HG02759 (cell line): Measurements from ENCODE around the gene COG5.
"Not testable (repeated sequence)": the region's sequence is repeated elsewhere in the genome, so short reads cannot be mapped to it uniquely, and the experiment has no call there.

Experiments used
- ATAC-seq: cut with Tn5 transposase; IDR thresholded peaks from one replicate; pipeline ENCODE4 v1.9.1; 2021; ENCODE audit warnings: mild to moderate bottlenecking, moderate library complexity; ENCODE audit not compliant: unreplicated experiment

Gene COG5

DNA sequence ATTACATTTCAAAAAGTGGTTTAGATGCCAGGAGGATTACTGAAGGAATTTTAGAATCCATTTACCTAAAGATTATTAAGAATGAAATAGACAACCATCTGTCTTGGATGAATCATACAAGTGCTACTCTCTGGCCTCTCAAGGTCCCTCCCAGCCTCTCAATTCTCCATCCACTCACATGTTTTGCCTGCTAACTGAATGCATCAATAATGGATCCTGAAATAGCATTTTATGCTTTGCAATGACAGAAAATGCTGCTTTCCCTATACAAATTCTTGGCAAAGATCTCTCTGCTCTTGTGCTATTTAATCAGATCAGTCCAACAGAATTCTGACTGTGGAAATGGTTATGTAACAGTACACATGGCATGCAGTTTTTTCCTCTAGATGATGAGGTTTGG lies 326.9 kb downstream of the COG5 start:
- no peak for ATAC-seq

DNA sequence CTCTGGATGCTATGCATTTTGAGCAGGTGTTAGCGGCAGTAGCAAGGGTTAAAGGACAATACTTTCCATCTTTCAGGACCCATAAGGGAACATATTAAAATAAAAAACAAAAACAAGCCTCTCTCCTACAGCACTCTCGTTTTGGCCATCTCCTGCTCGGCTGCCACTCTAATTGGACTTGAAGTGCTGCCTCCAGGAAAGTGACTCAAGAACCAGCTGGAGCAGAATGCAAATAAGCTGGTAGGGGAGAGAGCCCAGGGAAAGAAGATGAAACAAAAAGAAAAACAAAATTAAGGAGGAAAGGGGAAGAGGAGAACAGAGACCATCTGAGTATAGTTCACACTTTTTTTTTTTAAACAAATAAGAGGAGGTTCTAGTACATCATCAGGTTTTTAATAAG lies 329.3 kb downstream of the COG5 start:
- no peak for ATAC-seq

DNA sequence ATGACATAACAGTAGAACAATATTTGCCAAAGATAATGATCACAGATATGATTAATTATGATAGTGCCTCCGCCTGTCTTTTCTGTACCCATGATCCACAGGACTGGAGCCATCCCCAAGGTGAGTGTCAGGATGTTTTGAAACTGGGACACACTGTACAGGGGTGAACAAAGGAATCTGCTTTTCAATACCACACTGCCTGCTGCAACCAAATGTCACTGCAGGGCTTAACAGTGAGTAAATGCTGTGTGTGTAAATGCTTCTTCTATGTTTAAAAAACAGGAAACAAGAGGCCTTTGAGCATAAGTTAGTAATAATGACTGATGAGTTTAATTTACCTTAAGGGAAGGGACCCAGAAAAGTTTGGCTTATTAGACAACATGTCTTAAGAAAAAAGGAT lies 329.7 kb downstream of the COG5 start:
- ATAC-seq, result no peak

DNA sequence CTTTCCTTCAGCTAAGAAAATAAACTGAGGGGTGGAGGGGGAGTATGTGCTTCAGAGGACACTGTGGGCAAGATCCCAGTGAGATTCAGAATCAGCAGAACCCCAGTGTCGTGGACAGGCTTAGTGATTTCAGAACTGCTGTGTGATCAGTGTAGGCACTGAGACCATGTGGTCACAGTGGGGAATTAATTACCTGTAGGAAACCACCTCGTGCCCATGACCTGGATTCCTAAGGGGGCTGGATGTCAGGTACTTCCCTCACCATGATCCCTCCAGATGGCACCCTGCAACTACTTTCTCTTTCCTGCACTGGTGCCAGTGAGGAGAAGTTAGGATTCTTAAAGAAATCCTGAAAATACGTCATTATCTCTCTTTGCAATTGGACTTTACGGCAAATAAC lies 330.5 kb downstream of the COG5 start:
- ATAC-seq, result no peak

DNA sequence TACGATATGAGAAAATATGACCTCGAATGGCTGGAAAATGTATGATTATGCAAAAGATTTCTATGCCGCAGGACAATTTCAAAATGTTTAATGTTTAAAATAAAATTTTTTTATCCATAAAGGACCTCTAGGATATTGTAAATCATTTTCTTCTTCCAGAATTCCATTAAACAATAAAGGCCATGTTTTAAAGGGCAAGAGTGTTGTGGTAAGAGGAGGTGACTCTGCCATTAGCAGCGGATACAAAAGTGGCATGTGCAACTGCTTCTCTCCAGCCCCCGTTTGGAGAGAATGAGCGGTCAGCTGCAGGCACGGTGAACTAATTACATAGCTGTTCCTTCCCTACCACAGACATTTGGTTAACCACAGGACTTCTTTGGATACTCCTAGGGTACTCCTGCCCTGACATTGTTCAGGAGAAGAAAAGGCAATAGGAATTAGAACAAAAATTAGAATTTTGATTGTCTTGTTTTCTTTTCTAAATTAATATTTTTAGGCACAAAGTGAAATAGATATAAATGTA lies 331.1 kb downstream of the COG5 start:
- ATAC-seq, result no peak

DNA sequence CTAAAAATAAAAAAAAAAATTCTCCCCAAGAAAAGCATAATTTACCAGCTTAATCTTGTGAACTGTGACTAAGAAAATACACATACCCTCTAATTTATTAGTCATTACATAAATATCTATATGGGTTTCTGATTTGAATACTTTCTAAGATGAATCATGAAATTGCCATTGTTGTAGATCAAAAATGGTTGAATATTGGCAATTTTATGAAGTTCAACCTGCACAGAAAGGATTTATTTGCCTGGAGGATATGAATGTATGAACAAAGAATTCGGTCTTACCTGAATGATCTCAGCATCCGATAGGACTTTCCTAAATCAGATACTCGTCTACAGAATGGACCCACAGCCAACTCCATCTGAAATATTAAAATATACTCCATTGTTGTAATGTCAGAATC lies 333.4 kb downstream of the COG5 start:
- ATAC-seq, result no peak

DNA sequence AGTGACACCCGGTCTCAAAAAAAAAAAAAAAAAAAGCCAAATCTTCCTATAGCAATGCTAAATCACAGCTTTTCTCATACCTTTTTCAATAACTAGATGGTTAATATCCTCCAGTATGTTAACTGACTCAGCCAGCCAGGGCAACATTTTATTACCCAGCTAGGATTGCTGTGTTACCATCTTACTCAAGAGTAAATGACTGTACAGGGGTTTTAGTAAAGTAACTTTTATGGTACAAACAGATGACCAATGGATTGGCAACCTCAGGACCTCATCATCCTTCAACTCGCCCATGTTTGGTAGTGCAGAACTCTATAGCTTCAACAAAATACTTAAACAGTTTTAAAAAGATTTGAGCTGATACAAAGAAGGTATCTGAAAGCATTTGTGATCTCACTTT lies 335.4 kb downstream of the COG5 start:
- no peak for ATAC-seq

DNA sequence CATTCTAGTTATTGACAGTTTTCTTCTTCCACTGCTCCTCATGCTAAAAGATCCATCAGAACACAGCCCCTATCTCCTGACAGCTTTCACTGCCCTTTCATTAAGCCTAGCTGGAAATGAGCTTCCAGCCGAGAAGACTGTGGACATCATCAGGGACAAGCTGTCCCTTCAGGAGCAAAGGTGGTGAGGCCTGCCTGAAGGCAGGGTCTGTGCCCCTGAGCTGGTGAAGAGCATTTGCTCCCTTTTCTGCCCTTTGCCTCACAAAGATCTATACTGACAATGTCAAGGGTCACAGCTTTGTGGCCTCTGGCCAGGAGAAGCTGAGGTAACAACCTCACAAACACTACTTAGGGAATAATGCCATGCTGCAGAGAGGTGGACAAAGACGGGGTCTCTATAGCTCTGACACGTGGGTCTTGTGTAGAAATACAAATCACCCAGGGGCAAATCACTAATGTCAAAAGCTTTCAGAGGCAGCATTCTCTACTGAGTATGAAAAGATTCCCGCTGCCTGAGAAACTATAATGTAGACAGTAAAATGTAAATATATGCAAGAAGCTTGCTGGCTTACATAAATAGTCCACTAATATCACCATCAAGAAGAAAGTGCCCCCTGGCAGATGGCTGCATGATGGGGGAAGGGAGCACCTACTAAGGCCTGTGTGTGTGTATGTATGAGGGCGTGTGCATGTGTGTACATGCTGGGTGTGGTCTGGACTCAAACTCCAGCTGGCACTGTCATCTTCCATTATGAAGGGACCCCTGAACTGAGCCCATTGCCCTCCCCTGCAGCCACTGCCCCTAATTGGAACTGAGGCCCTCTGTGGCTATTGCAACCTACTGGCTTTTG lies 339.1 kb downstream of the COG5 start:
- no peak for ATAC-seq

DNA sequence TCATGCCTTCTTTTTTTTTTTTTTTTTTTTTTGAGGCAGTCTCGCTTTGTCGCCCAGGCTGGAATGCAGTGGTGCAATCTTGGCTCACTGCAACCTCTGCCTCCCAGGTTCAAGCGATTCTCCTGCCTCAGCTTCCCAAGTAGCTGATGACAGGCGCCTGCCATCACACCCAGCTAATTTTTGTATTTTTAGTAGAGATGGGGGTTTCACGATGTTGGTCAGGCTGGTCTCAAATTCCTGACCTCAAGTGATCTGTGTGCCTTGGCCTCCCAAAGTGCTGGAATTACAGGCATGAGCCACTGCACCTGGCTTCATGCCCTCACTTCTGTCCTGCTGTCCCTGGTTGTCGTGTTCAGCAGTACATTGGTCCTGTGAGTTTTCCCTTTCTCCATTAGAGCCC lies 342.9 kb downstream of the COG5 start:
- not testable (repeated sequence) for ATAC-seq

DNA sequence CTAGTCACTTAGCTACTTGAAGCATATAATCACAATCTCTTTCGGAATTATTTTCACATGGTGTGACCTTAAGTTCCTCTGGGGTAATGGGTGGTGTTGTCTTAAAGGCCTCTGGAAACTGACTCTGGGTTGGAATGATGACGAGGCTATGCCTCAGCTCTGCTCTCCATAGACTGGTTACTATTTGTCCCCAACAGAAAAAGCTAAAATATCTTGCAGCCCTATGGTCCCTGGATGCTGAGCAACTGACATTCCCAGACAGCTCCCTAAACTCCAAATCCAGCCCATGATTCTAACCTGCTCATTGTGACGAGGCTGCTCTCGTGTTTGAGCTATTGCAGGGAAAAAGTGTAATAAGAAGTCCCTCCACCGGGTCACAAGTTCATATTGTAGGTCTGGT lies 343.4 kb downstream of the COG5 start:
- ATAC-seq, result no peak

DNA sequence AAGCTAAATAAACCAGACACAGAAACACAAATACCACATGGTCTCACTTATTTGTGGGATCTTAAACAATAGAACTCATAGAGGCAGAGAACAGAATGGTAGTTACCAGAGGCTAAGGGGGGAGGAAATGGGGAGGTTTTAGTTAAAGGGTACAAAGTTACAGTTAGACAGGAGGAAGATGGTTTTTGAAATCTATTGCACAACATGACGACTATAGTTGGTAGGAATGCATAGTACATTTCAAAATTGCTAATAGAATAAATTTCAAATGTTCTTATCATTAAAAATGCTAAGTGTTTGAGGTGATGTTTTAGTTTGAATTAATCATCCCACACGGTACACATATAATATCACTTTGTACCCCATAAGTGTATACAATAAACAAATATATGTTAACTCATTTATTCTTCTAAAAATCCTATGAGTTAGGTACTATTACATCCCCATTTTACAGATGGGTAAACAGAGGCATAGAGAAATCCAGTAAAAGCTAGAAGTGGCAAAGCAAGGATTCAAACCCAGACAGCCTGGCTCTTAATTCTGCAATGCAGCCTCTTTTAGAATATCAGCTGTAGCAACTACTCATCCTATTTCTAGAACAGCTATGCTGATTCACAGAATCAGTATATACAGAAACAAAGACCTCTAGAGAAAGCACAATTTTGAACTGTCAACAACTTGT lies 344.0 kb downstream of the COG5 start:
- no peak for ATAC-seq

DNA sequence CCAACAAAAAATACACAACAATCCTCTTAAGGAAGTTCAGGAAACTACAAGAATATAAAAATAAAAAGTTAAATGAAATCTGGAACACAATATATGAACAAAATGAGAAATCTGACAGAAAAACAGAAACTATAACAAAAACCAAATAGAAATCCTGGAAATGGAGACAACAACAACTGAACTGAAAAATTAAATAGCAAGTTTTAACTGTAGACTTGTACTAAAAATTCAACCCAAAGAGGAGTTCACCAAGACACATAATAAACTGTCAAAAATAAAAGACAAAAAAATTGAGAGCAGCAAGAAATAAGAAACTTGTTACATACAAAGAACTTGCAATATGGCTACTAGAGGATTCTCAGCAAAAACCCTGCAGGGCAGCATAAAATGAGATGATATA lies 349.8 kb downstream of the COG5 start:
- ATAC-seq, result no peak

DNA sequence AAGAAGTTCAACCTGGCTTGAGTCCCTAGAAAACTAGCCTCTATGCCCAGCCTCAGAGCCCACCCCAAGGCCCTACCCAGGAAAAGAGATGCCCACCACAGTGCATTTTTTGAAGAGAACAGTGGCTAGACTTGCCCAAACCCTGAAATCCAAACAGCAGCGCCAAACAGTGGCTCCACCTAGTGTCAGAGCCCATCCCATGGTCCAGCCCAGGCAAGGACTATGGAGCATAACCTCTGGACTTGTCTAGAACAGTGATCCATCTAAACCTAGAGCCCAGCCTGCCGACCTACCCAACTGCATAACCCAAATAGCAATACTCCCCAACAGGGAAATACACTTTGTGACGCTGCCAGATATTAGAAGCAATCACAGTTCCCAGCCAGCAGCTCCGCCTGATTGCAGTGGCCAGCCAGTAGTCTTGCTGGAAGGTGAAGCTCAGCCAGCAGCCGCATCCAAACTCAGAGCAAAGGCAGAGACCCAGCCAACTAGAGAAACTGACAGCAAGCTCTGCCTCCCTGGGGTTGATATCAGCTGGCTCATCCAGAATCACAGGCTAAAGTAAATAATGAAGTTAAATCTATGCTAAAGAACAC lies 350.4 kb downstream of the COG5 start:
- ATAC-seq, result no peak

DNA sequence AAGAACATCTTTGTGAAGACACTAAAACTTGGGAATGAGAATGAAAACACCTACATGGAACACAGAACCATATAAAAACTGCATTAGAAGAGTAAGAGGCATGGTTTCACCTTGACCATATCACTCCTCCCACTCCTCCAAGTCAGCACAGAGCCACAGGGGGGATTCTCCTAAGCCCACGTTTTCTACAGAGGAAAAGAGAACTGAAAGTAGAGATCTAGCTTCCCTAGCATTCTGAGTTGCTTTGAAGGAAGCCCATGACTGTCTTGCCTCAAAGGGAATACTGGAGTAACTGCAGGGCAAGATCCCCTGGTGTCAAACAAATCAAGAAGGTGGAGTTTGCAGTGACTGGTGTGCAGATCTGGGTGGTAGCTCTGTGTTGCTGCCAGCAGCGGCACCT lies 351.0 kb downstream of the COG5 start:
- no peak for ATAC-seq

DNA sequence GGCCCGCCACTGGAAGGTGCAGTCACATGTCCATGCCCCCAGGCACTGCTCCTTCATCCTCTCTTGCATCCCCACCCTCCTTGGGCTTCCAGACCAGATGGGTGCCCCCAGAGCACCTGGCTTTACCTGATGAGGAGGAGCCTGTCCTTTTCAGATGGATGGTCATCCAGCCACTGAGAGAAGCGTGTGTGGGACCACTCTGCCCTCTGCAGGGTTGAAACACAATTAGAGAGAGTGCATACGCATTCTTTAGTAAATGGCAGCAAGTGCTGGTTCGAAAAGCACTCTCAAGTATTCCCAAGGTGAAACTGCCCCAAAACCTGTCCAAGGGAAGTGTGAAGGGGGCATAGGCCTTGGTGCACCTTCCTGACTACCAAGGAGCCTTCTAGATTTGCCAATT lies 353.3 kb downstream of the COG5 start:
- no peak for ATAC-seq

DNA sequence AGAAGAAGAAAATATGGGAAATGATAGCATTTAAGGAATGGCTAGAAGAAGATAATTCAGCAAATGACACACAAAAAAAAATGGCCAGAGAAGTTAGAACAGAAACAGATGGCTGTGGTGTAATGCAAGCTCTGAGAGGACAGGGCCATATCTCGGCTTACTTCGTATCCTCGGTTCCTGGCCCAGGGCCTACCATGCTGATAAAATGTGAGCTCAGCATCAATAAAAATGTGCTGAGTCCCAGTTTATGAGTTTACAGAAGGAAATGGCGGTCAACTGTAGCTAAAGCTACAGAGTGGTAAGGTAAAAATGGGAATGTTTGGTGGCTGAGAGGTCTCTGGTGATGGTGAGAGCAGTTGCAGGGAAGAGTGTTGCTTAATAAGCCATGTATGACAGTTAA lies 354.2 kb downstream of the COG5 start:
- ATAC-seq, result no peak

DNA sequence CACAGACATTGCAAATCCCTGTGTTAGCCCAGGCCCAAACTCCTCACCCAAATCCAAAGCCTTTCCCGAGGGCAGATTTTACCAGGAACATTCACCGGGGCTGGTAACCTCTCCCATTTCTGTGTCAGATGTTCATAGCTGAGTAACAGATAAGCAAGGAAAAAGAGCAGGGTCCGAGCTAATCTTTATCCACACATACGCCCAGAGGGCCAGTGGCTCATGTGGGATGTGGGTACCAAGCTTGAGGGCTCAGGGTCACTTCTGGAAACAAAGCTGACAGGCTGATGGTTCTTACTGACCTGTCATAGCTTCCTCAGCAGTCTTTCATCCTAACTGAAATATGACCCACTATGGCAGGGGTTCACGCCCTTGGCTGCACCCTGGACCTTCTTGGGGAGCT lies 355.2 kb downstream of the COG5 start:
- ATAC-seq, result no peak

DNA sequence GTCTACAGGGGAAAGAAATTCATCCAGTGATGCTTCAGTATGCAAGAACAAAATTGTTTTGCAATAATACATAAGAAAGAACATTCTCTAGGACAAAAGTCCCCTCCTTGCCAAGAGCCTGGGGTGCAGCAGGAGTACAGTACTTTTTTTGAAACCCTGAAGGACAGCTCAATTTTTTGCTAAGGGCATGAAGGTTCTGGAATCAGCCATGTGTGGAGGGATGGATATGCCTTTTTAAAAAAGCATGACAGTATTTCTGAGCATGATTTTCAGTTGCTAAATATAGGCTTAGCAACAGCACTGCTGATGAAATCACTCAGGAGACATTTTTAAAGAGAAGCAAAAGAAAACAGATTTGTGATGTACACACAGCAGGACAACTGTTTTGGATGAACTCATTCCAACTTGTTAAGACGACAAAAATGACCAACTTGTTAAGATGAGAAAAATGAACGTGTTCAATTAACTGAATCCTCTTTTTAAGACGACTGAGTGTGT lies 355.6 kb downstream of the COG5 start:
- ATAC-seq, result no peak

DNA sequence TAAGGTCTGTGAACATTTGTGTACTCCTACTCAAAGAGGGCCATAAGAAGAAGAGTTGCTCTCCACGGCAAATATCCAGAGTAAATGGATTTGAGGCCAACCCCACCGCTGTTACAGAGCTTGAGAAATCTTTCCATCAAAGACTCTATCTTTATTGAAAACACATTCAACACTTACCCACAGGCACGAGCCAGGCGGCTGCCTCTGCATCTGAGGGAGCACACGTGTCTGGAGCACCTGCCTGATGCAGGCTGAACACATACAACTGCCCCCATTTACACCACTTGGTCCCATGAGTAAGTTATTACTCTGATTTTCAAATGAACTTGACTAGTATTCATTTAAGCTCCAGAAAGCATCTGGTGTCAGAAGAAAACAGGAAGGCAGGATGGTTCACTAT lies 356.3 kb downstream of the COG5 start:
- ATAC-seq, result no peak

DNA sequence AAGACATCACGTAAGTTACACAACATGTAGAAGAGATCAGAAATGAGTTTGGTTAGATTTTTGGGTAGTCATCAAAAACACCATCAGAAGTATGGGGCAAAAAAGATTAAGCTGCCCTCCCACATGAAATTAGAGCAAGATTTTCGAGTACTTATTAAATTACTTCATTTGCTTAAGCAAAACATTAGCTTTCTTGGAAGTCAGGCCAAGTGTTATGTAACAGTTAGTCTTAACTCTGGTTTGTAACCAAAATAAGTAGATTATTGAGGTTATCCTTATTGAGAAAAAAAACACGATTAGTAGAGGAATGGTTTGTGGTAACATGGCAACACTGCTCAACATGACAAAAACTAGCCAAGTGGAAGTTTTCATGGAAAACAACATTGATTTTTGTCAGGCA lies 357.0 kb downstream of the COG5 start:
- no peak for ATAC-seq

DNA sequence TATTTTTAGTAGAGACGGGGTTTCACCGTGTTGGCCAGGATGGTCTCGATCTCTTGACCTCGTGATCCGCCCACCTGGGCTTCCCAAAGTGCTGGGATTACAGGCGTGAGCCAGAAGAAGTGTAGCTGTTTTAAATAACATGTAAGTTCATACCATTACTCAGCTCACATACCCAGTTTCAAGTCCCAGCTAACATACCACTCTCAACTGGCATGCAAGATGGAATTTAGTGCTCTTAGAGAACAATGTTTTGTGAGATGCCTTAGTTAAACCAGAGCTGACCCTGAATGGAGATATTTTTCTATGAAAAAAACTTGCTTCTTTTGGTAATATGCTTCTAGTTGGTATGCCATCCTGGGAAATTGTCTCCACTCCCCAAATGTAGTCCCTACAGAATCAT lies 357.6 kb downstream of the COG5 start:
- no peak for ATAC-seq

DNA sequence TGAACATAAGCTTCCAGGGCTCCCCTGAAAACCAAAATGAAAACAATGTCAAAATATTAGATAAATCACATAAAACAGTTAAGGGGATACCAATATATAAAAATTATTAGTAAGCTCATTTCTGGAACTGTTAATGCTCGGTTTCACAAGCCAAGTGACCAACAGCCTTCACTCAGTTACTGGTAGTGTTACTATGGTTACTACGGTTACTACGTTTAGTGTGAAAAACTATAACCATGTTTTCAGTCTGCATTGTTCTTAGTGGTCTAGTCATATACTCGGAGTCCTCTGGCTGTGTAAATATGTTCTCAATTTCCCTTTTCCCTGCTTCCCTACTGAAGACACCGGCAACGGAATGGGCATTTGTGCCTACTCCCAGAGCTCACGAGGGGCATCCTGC lies 360.1 kb downstream of the COG5 start:
- no peak for ATAC-seq
